Left cardiac atrium (tissue), 4 donors: ENCODE data around the gene PLEK. TPM values are rescaled to one million over a fixed set of nuclear protein-coding genes. Genes with fewer than 3 reads are reported as not detected.
"Not testable (repeated sequence)": the region's sequence is repeated elsewhere in the genome, so short reads cannot be mapped to it uniquely, and the experiment has no call there.

Source experiments
- ATAC-seq, 2 donors: fragments of 200-7000 bp; cut with Tn5 transposase; one replicate each; pipeline ENCODE4 v1.9.1; 2020; ENCODE audit warnings: mild to moderate bottlenecking in 2 of 2, moderate library complexity in 2 of 2
- DNase-seq: peaks from one replicate; pipeline ENCODE4 v3.0.0-alpha.2; 2020
- intact Hi-C, 2 donors: fragments of 100-400 bp; cut with DNase I; formaldehyde crosslinking; loops; one replicate each; pipeline versions ENCODE4 v1.14.1 to v1.15.1; 2022 to 2023
- total RNA-seq, 2 donors: library from RNA; stranded (reverse); fragmentation: NEBNext Ultra II Directional; extraction: Animal tissue kit (Norgen Biotek cat#: 25700); gene quantifications; one replicate each; pipeline ENCODE4 v1.2.1, GENCODE V29; 2021
- donor health status: DM: no; HTN: yes; CAD: no.
- donor health status: DM: no; HTN: yes; CAD: no; lungs with severe emphysema.
- donor health status: DM: yes; HTN: yes; CAD: no.
- donor health status: Dilated cardiomyopathy.

The PLEK gene
- total RNA-seq, 2 donors from 2014 or later = 7.3 to 21.5 TPM

DNA sequence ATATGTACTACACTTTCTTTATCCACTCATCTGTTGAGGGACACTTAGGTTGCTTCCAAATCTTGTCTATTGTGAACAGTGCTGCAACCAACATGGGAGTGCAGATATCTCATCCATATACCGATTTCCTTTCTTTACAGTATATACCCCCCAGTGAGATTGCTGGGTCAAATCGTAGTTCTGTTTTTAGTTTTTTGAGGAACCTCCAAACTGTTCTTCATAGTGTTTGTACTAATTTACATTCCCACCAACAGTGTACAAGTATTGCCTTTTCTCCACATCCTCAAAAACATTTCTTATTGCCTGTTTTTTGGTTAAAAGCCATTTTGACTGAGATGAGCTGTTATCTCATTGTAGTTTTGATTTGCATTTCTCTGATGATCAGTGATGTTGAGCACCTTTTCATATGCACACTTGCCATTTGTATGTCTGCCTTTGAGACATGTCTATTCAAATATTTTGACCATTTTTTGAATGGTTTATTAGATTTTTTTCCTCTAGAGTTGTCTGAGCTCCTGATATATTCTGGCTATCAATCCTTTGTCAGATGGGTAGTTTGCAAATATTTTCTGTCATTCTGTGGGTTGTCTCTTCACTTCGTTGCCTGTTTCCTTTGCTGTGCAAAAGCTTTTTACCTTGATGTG is 12.2 kb downstream of the PLEK start:
- intact Hi-C loops = no loop called here
- no peak for ATAC-seq
- DNase-seq = no peak

DNA sequence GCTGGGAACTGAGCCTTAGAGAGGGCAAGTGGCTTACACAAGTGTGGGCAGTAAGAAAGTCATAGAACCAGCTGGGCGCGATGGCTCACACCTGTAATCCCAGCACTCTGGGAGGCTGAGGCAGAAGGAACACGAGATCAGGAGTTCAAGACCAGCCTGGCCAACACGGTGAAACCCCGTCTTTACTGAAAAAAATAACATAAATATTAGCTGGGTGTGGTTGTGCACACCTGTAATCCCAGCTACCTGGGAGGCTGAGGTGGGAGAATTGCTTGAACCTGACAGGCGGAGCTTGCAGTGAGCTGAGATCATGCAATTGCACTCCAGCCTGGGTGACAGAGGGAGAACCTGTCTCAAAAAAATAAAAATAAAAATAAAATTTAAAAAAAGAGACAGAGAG is 13.7 kb downstream of the PLEK start:
- DNase-seq, ATAC-seq, intact Hi-C loops: not testable (repeated sequence)

DNA sequence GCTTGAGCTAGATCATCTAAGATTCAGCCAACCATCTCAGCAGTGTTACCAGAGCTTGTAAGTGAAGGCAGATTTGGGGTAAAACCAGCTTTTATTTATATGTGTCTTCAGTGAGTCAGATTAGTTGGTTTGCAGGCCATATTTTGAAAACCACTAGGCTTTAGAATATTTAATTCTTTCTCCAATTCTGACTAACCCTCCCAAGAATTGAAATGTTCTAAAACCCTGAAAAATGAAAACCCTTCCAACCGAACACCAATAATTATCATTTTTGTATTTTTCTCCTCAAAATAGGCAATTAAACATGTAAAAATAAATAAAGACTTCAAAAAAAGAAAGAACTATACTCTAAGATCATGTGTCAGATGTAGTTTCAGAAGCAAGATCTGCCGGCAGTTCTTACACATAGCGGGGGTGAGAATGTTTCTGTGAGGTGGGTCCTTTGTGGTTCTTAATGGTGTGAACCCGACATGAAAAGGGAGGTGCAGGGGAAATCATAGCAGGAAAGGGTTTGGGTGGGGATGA is 14.2 kb downstream of the PLEK start:
- intact Hi-C loops = no loop called here
- ATAC-seq = no peak
- DNase-seq = no peak

DNA sequence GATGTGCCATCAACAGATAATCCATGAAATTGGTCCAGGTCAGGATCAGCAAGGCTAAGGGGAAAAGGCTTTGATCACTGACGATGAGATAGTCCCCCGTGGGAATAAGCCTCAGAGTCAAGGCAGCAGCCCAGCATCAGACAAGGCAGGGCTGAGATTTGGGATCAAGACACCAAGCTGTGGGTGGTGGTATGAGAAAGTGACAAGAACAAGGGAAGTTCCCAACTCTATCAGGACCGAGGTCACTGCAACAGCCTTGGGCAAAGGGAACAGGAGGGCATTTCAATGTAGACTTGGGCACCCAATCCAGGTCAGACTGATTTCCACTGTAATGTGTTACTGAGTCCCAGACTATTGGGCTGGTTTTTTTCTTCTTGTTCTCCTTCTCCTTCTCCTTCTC is 18.7 kb downstream of the PLEK start:
- intact Hi-C loops = no loop called here
- no peak for ATAC-seq
- no peak for DNase-seq

DNA sequence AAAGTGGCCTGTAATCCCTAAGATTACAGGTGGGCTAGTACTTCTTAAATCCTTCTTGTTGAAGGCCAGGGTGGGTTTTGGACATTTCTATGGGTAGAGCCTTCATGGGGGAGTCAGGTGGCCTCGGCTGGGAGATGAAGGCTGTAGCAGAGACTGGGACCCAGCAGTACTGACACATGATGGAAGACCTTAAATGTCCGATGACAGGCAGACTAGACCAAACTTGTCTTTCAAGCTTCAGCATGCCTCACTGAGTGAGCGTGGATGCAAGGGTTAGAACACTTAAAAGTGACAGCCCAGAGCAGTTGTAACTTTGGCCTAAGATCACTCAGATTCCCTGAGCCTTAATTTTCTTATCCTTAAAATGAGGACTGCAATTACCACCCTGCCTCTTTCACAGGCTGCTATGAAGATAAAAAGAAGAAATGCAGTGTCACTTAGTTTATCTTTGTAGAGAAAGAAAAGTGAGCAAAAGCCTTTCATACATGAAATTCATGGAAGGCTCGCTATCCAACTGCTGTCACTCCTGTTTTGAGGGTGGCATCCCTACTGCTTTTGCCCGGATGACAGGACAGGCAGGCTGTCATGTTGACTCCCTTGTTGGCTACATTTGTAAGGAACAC is 19.5 kb downstream of the PLEK start:
- intact Hi-C loops = no loop called here
- ATAC-seq (no peak), DNase-seq (no peak)

DNA sequence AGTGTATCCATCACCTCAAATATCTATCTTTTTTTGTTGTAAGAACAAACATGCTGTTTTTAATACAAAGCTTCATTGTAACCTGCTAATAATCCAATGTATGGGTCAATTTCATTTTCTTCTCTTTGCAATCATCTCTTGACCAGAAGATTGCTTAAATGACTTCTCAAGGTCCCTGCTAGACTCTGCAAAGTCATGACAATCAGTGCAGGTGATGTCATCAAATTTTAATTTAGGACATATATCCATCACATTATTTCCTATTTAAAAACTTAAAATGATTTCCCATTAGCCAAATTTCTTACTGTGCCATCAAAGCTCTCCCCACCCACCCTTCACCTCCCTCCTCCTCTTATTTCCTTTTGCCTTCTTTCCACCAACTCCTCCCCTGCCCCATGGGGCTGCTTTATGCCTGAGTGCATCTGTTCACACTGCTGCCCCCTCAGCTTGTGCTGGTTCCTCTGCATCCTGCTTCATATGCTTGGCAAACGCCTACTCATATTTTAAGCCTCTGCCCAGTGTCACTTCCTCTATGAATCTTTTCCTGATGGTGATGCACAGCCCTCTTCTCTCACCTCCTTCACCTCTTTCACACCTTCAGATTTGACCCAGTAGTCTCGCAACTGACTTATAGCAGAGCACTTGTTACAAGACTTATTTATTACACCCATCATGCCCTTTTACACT is 20.3 kb downstream of the PLEK start:
- ATAC-seq (no peak), DNase-seq (no peak)
- intact Hi-C loops = no loop called here

DNA sequence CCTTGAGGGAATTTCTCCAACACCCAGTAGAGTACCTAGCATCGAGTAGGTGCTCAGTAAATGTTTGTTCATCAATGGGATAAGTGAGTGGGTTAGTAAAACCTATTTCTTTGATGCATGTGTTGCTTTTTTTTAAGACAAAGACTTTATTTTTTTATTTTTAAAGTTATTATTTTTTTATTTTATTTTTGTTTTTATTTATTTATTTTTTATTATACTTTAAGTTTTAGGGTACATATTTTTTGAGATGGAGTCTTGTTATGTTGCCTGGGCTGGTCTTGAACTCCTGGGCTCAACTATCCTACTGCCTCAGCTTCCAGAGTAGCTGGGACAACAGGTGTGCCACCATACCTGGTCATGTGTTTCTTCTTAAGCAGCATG is 20.8 kb downstream of the PLEK start:
- intact Hi-C loops = no loop called here
- ATAC-seq = no peak

DNA sequence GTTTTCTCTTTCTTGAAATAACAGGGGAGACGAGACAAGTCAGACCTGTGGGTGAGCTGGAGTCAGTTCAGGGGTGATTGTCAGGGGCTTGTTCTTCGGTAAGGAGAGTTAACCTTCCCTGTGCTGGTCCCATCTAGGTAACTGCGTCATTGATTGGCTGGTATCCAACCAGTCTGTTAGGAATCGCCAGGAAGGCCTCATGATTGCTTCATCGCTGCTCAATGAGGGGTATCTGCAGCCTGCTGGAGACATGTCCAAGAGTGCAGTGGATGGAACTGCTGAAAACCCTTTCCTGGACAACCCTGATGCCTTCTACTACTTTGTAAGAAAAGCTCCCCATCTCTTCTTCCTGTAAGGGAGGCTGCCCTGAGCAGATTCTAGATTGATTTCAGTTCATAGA is 21.3 kb downstream of the PLEK start:
- ATAC-seq (no peak), DNase-seq (no peak)
- intact Hi-C loops = no loop called here

More for the DNA sequence above, 20.8 kb downstream of the PLEK start:
- no peak for DNase-seq

DNA sequence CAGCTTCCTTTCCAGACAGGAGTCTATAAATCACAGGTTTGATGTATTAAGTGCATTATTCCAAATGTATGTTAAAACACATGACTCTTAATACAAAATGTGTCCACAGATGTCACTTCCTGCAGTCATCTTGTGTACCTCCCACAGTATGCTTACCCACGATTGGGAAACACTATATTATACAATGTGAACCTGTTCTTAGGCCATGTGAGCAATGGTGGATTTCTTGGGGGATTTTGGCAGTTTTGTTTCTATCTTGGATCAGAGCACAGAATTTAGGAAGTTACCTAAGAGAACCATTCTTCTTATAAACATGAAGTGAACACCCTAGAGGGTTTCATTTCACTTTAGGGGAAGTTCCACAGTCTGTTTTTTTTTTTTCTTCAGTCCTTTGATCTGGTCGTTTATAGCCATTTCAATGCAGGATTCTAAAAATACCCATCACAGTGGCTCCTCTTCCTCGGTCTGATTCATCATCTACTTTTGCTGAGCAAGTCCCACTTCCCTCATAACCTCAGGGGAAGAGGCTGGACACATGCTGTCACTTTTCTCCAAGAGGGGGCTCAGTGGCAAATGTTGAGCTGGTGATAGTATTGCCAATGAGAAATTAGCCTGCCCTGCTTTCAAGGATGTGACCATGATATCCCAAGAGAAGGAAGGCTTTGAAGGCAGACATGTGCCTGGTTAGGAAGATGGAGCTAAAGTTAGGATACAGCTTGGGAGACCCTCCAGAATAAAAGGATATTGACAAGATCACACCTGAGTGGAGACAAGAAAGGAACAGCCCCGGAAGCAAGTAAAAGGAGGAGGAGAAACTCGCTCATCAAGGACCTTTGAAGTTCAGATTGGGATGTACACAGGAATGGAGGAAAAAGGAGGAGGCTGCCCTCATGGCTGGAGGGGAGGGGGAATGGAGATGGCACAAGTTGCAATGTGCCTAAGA is 22.6 kb downstream of the PLEK start:
- intact Hi-C loops = no loop called here
- ATAC-seq = no peak

DNA sequence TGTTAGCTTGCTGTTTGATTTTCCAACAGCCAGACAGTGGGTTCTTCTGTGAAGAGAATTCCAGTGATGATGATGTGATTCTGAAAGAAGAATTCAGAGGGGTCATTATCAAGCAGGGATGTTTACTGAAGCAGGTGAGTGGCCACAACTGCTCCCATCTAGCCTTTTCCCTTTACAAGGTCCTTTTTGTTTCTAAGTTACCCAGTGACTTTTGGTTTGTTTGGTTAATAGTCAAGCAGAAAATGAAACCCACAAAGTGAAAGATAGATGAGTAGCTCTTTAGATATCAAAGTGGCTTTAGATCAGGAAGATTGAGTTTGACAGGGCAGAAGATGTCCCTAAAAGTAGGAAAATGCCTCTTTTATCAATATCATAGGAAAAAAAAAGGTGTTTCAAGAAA is 23.3 kb downstream of the PLEK start:
- no peak for ATAC-seq
- intact Hi-C loops = no loop called here
- DNase-seq = no peak

More for the DNA sequence above, 22.6 kb downstream of the PLEK start:
- no peak for DNase-seq

DNA sequence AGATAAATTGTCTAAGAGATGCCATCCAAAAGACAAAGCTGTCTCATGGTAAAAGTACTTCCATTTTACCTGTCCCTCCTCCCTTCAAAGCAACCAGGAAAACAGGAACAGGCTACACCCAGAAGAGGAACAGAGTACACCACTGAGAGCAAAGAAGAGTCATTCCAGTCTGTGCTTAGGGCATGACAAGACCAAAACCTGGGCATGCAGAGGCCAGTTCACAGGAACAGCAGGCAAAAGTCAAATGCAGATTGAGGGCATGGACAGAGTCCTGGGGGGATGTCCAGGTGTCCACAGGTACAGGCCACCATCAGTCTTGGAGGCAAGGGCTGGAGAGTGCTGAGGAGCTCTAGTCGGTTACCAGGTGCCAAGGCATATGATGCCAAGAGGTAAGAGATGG is 23.7 kb downstream of the PLEK start:
- intact Hi-C loops = no loop called here
- ATAC-seq = no peak
- no peak for DNase-seq

DNA sequence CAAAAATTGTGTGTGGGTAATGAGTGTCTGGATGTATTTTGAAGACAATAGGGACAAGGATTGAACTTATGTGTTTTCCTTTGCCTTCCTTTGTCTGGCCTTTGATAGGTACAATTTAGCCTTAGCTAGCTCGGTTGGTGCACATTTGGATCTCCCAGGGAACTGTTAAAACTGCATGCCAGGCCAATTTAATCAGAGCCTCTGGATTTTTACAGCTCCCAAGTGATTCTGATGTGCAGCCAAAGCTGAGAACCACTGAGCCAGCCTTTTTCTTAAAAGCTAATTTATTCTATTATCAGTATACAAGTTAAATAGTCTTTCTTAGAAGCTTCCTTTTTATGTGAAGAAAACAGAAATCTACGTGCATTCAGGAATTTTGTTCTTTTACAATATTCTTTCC is 25.0 kb downstream of the PLEK start:
- DNase-seq (no peak), ATAC-seq (peak; percentile 43 to 68)
- intact Hi-C loops = no loop called here

DNA sequence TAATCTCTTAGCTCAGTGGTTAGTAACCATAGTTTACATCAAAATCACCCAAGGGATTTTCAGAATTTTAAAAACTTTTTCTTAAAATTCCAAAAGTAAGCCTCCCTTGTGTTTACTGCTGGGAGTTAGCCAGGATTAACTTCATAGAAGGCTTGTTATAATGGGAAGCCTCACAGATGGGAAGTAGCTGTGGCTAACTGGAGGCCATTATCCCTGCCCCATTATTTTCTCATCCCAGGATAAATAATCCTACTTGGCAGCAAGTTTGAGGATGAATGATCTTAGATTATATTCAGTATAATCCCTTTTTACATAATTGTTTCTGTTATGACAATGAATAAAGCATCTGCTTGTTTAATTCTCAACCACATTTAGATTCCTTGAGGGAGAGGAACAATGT is 25.5 kb downstream of the PLEK start:
- DNase-seq (no peak), ATAC-seq (no peak)
- intact Hi-C loops = no loop called here

DNA sequence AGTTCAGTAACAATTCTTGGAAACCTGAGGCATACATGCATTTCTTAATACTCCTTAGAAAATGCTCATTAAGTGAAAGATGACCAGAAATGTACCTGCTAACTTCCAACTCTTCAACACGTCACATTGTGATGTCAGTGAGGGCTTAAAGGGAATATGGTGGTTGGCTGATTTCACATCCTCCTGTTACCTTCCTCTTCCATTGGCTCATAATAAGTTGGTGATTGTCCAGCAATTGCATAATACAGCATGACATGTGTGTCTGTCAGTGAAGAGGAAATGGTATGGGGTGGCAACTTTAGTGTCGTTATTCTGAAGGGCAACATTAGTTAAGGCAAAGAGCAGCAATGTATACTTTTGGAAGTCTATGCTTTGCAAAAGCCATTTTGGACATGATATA is 26.0 kb downstream of the PLEK start:
- DNase-seq (no peak), ATAC-seq (peak in 1 of 2 donors; percentile 53)
- intact Hi-C loops = no loop called here

DNA sequence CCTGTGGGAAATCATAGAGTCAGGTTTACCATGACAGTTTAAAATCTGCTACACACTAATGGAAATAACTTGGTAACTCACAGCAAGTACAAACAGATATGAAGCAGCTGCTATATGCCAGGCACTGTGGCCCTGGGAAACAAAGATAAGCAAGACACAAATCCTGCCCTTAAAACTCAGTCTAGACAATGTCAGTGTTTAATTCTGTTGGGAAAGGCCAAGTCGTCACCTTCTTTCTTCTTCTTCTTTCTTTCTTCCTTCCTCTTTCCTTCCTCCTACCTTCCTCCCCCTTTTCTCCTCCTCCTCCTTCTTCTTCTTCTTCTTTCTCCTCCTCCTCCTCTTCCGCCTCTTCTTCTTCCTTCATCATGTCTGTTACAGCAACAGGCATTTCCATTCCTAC is 26.8 kb downstream of the PLEK start:
- DNase-seq (no peak), ATAC-seq (peak in 1 of 2 donors; percentile 28)
- intact Hi-C loops = no loop called here

DNA sequence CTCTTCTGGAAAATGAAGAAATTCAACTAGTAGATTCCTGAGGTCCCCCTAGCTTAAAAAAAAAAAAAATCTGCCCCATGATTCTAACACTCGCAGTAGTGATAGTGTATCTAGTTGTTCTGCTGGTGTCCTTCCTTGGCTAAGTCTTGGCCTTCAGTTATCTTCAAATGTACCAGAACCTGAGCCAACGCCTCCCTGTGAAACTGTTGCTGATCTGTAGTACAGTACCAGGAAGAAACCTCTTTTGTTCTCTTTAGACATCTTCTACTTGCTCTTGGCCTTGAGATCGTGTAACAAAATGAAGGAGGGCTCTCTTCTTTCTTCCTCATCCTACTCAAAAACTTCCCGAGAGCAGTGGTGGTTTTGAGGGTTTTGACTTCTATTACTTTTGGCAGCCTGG is 31.0 kb downstream of the PLEK start:
- no peak for DNase-seq
- intact Hi-C loops = no loop called here
- peak in 1 of 2 donors; percentile 59 for ATAC-seq

DNA sequence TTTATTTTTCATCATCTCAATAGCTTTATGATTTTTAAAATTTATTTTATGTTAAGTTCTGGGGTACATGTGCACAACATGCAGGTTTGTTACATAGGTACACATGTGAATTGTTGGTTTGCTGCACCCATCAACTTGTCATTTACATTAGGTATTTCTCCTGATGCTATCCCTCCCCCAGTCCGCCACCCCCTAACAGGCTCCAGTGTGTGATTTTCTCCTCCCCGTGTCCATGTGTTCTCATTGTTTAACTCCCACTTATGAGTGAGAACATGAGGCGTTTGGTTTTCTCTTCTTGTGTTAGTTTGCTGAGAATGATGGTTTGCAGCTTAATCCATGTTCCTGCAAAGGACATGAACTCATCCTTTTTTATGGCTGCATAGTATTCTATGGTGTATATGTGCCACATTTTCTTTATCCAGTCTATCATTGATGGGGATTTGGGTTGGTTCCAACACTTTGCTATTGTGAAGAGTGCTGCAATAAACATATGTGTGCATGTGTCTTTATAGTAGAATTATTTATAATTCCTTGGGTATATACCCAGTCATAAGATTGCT is 32.7 kb downstream of the PLEK start:
- ATAC-seq, DNase-seq, intact Hi-C loops: not testable (repeated sequence)

DNA sequence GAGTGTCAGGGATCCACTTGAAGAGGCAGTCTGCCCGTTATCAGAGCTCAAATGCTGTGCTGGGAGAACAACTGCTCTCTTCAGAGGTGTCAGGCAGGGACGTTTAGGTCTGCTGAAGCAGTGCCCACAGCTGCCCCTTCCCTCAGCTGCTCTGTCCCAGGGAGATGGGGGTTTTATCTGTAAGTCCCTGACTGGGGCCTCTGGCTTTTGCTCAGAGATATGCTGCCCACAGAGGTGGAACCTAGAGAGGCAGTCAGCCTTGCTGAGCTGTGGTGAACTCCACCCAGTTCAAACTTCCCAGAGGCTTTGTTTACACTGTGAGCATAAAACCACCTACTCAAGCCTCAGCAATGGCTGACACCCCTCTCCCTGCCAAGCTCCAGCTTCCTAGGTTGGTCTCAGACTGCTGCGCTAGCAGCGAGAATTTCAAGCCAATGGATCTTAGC is 38.1 kb downstream of the PLEK start:
- DNase-seq = peak; percentile 26
- ATAC-seq = peak; percentile 15 to 77
- intact Hi-C loops = no loop called here

DNA sequence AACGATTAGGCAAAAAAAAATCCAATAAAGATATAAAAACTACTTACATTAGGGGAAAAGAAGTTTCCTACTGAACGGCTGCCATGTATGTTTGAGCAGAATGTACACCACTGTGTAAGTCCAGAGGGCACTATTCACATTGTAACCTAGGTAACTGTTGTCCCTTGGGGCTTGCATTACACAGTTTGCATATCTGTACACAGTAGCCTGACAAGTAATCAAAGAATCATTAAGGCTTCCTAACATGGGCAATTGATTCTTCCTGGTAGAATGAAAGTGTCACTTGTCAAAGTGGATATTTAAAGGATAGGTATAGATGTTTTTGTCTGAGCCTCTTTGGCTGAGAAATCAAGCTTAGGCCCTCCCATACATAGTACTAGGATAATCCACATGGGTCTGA is 39.1 kb downstream of the PLEK start:
- no peak for ATAC-seq
- intact Hi-C loops = no loop called here
- no peak for DNase-seq
